Measurements from ENCODE around the gene GNB2.
A peak's percentile ranks its signal among the peaks of the same experiment; 100 is the strongest.

GNB2 gene

DNA sequence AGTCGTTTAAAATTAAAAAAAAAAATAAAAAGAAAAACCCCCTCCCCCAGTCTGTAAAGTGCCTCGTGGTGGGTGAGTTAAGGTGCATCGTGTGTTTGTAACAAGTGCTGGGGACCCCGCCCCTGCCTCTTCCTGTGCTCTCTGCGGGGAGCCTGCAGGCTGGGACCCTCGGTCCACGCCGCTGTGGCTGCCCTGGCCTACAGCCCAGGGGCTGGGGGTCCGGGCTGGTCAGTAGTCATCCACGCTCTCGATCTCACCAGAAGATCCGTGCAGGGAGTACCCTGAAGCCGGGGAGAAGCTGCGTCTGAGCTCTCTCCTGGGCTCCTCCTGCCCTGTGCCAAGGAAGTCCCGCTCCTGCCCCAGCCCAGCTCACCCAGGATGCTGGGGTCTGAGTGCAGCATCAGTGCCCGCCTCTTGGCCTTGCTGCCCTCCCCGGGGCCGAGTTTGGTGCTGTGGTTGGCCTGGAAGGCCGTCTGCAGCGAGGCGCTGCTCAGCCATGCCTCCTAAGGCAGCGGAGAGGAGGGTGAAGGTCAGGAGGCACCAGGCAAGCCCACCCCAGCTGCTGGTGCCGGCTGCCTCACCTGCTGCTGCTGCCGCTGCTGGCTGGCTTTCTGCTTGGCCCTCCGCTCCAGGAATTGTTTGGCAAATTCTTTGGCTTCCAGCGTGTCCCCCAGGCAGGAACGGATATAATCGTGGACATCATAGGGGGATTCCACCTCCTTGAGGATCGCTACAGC lies 8.1 kb downstream of the GNB2 start:
- no peak for DNase-seq (ENCODE audit: low spot score)

DNA sequence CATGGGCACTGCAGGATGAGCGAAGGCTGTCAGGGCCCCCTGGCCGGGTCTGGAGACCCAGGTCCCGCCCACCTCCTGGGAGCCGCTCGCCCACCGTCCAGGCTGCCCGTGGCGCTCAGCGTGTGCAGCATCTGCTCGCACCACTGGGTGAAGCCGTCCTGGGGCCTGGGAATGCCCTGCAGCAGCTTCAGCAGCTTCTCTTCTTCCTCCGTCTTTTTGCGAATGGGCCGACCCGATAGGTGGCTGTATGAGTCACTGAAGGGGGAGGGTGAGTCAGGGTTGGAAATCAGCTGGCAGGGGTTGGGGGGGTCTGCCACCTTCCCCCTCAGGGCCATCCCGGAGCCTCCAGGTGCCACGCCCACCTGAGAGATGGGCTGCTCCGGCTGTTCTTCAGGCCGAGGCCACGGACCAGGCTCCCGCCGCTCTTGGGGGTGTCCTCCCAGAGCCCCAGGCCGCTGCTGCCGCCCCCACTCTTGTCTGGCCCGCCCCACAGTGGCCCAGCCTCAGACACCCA lies 8.7 kb downstream of the GNB2 start:
- no peak for DNase-seq (ENCODE audit: low spot score)

DNA sequence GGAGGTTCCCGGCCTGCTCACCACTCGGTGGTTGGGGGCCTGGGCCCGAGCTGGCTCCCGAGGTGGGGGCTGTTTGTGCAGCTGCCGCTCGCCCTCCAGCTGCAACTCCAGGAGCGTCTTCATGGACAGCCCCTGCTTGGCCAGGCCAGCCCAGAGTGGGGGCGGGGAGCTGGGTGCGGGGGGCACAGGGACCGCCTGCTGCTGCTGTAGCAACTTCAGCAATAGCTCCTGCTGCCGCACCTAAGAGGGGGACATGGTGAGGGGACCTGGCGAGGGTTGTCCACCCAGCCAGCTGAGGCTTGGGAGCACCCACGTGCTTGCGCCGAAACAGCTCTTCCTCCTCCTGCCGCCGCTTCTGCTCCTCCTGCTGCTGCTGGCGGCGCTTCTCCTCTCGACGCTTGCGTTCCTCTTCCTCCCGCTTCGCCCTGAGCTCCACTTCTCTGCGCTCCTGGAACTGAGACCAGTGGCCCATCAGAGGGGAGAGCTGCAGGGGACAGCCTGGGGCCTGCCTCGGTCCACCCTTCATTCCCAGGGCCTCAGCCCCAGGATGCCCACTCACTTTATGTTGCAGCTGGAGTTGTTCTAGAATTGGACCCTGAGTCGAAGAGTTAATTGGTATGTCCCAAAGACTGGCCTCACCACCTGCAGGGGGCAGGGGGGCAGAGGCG lies 9.6 kb downstream of the GNB2 start:
- DNase-seq (ENCODE audit: low spot score), result no peak

DNA sequence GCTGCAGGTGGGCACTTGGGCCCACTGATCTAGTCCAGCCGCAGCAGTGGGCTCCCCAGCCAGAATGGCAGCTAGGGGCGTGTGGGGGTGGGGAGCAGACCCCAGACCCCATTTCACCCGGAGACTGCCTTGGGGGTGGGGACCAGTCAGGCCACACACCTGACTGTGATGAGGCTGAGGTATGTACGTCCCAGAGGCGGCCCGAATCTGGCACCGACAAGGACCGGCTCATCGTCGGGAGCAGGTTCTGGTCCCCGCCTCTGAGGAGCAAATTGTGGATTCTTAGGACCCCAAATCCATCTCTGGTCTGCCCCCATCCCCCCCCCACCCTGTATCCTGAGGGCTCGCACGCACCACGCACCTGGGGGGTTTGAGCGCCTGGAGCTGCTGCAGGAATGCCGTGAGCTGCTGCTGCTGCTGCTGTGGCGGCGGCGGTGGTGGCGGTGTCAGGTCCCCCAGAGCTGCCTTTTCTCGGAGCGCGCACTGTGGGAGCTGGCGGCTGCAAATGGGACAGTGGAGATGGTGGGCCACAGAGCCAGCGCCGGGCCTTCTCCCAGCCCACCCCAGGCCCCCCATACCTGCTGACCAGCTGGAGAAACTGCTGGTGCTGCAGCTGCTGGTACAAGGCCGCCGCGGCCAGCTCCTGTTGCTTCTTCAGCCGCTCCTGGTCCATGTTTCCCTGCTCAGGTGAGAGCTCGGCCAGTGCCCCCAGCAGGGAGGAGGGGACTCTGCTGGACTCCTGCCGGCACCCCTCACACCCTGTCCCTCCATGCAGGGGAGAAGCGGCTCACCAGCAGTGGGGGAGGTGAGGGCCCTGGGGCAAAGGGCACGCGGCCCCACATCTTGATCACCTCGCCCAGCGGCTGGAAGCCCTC lies 10.4 kb downstream of the GNB2 start:
- no peak for DNase-seq (ENCODE audit: low spot score)

DNA sequence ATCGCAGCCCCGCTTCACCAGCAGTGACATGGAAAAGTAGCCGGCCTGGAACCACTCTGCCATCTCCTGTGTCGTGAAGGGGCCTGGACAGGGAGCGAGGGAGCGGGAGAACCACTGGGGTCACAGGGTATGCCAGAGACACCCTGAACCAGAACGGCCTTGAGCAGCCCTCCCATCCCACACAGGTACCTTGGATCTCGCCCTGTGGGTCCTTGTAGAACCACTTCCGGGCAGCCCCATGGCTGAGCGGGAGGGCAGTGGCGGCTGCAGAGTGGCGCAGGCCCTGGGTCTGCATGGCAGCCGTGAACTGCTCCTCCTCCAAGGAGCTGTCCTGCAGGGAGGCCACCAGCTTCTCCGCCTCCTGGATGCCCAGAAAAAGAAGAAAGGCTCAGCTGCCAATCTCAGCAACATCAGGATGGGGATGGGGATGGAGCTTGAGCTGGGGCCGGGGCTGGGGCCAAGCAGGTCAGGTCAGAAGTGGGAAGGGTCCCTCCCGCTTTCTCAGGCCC lies 11.0 kb downstream of the GNB2 start:
- DNase-seq (ENCODE audit: low spot score), result no peak

DNA sequence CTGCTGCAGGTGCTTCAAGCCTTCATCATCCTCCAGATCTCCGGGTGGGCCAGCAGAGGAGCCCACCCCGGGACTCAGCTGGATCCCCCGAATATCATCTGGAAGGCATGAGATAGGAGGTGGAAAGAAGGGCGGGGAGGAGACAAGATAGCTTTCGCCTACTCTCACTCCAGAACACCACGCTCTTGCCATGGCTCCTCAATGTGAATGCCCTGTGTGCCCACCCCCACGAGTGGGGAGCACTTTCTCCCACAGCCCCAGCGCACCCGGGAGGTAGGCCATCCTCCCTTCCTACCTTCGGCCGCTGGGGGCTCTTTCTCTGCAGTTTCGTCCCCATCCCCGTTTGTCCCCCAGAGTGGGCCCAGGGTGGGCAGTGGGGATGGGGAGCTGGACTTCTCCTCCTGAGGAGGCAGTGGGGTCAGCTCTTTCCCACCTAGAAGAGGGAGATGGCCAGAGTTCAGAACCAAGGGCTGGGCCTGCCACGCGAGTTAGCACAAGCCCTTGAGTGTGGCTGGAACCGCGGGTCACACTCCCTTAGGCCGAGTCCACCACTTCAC lies 11.6 kb downstream of the GNB2 start:
- DNase-seq (ENCODE audit: low spot score), result no peak

DNA sequence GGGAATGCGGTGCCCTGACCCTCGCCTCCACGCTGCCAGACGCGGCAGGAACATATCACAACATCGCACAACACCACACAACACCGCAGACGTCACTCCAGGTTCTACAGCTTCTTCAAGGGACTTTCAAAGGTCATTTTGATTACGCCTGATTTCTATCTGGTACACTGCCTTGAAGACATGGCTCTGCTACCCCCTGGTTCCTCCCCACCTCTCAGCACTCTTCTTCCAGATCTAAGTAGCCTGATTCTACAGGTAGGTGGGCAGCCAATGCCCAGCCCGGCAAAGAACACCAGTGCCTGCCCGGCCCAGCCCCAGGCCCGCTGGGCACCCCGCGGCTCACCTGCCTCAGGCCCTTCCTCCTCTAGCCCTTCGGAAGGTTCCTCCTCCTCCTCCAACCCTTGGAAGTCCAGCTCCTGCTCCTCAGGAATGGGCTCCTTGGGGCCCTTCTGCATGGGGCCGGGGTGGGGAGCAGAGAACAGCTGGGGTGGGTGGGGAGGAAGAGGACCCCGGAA lies 12.1 kb downstream of the GNB2 start:
- DNase-seq (ENCODE audit: low spot score), result no peak

DNA sequence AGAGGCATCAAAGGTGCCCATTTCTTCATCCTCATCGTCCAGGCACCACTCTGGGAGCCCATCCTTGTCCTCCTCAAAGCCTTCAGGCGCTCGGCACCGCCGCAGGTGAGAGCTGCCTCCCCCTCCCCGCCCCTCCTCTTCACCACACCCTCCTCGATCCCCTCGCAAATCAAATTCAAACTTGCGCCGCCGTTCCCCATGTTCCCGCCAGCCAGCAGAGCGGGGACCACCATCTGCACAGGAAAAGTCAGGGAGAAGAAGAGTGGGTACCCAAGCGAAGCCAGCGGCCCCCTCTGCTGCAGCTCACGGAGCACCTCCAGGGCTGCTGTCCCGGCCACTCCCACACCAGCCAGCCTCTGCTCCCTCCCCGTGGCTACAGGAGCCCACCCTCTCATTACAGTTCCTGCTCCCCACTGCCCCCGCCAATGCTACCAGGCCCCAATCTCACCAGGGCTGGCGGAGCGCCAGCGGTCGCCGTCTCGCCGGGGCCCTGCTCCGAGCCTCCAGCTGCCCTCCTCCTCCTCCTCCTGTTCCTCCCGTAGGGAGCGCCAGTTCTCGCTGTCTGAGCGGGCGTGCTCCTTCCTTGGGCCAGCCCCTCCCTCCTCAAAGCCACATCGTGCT lies 12.8 kb downstream of the GNB2 start:
- DNase-seq (ENCODE audit: low spot score), result no peak

DNA sequence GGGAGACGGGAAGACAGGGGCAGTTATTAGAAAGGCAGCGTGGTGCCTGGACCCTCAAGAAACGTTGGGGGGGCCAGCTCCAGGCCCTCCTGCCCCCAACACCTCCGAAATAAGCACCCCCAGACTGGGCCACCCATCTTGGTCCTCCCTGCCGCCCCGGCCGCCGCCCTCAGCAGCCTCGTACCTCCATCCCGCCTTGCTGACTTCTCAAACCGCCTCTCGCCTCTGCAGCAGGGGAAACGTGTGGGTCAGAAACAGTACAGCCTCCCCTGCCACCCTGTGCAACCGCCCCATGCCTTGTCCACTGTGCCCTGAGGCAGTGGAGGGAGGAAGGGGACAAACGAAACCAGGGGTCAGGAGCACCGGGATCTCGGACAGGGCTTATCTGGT lies 13.3 kb downstream of the GNB2 start:
- no peak for DNase-seq (ENCODE audit: low spot score)

DNA sequence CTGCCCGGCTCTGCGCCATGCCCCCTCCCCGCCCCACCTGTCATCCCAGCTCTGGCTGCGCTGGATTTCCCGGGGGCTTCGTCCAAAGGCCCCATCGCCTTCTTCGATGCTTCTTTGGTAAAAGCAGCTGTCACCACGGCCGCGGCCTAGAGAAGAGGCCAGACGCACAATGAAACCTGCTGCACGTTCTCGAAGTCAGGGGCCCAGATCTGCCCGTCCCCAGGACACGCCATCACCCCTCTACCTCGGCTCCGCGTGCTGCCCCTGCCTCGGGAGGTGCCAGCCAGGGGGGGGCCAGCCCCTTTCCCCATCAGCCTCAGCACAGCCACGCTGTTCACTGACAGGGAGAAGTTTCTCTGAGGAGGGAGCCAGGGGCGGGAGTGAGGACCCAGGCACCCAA lies 13.7 kb downstream of the GNB2 start:
- DNase-seq (ENCODE audit: low spot score), result no peak

DNA sequence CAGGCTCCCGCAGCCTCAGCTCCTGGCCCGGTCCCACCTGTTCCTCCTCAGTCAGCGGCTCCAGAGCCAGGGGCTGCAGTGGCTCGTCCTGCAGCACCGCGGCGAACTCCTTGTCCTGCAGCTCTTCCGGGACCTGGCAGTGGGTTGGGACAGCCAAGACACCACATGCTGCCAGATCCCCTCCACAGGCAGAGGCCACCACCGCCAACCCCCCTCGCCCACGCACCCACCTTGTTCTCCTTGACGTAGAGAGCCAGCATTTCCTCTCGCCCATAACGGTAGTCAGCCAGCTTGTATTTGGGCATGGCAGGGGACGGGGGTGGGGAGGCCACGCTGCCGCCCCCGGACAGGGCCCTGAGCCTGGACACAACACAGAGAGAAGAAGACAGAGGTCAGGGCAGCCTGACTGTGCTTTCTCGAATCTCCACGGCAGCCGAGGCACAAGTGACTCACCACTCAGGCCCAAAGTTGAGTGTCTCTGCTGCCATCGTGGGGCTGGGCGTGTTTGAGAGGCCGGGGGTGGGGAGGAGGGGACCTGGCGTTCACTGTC lies 14.3 kb downstream of the GNB2 start:
- no peak for DNase-seq (ENCODE audit: low spot score)

DNA sequence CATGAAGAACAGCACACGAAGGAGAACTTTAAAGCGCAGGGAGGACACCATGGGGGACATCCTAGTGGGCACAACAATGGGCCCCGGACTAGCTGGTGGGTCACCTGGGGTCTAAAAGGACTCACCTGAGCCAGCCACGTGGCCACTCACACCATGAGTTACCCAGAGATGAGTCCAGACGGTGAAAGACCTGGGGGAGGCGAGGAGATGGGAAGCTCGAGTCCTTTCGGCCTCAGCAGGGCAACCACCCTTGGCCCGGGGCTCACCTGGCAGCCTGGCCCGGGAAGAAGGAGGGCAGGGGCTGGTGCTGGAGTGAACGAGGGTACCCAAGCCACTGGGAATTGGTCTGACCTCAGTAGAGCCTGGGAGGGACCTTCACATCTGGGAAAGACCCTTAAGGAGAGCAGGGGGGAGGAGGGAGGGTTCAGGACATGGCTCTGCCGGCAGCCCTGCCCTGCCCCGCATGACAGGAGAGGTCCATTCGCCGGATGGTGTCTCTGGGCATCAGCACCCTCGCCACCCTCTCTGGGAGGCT lies 14.9 kb downstream of the GNB2 start:
- DNase-seq (ENCODE audit: low spot score), result no peak

DNA sequence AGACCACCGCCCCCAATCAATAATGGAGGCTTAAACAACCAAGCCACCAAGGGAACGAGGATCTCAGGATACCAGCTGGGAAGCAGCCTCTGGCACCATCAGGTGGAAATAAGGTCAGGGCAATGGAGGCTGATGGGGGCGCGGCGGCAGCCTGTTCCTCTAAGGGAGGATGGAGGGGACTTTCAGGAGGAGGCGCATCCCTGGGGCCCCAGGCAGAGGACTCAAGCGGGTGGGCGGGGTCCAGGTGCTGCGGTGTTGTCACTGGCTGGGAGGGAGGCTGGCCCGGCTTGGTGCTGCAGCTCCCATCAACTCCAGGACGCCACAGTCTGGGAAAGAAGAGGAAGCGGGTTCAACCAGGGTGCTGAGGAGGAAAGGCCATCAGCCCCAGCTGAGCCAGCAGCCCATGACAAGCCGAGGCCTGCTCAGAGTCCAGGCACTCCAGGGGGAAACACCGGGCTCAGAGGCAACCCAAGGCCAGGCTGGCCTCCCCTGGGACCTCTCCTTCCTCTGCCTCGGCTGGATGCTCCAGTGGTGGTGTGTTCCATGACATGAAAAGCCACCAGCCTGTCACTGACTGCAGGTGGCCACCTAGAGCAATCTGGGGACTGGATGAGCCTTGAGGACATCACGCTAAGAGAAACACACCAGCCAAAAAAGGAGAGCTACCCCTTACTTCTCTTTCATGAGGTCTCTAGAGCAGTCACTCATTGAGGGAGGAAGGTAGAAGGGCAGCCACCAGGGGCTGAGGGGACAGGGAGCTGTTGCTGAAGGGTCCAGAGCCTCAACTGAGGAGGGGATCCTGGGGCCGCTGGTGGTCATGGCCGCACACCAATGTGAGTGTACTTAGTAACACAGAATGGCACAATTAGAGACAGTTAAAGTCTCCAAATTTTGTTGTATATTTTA lies 15.9 kb downstream of the GNB2 start:
- no peak for DNase-seq (ENCODE audit: low spot score)

DNA sequence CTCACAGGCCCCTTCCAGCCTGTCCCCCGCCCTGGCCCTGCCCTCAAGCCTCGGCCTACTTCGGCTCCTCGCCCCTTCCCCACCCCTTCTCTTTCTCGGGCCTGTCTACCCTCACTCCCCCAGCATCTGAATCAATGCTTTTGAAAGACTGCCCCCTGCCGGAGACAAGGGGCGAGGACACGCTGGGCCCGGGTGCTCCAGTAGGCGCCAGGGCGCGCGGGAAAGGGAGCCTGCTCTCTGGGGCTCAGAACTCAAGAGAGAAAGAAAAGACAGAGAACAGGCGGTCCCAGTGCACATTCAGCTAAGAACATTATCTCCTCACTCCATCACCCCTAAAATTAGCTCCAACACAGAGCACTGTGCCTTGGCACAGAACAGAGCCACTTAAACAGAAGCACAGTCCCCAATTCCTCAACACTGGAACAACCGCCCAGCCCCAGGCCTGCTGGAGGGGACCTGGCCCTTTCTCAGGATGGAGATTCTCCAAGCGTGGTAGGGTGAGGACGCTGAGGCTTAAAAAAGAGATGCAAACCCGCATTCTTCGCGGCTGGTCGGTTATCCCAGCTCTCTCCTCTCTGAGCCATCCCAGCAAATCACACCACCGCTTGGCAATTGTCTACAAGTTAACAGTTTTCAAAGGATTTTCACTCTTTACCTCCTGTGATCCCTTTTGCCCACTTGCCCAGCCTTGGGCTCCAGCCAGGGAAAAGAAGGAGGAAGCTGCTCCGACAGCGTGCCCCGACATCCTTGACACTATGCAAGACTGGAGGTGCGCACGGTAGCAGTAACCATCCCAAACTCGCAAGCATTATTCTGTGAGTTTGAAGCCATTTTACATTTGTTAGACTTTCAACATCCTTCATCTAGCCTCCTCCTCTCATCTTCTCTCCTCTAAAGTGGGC lies 18.4 kb downstream of the GNB2 start:
- peak; percentile 99 for DNase-seq (ENCODE audit: low spot score)

DNA sequence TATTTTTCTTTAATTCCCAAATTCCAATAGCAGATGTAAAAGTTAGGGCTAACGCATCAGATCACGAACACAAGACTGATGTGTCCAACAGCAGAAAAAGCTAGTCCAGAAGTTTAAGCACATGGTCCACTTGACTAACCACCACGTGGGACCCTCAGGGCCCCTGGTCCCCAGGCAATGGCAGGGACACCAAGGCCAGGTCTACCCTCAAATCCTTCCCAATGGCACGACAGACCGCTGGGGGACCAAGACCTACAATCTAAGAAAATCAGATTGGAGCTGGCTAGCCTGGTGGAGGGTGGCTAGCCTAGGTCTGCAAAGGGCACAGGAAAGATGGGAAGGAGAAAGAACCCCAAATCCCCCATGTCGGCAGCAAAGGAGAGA lies 19.0 kb downstream of the GNB2 start:
- DNase-seq (ENCODE audit: low spot score), result no peak

DNA sequence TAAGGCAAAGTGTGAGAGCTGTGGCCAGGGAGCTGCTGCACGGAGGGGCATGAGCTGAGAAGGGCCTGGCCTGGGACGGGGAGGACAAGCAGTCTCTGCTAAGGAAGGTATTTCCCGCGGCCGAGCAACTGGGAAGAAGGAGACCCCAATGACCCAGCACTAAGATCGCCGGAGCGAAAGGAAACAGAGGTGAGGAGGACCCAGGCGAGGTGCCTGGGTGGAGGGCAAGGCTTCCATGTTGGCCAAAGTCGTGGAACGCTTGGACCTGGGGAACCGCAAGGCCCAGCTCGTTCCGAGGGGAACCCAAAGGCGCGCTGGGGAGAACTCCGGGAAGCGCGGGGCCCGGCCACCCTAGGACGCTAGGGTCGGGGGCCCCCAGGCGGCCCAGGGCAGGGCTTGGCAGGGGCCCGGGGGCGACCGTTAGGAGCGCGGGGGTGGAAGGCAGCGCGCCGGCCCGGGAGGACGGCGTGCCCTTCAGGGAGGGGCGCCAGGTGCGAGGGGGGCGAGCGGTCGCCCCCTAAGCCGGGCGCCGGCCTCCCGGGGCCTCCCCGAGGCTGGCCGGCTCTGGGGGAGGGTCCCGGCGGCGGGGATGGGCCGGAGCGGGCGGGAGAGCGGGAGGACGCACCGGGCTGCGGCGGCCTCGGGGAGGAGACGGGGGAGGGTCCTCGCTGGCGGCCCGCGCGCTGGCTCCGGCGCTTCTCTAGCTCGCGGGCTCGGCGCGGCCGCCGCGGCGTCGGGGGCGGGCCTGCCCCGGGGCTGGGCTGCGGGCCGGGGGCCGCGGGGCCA lies 20.0 kb downstream of the GNB2 start:
- DNase-seq (ENCODE audit: low spot score), result no peak

DNA sequence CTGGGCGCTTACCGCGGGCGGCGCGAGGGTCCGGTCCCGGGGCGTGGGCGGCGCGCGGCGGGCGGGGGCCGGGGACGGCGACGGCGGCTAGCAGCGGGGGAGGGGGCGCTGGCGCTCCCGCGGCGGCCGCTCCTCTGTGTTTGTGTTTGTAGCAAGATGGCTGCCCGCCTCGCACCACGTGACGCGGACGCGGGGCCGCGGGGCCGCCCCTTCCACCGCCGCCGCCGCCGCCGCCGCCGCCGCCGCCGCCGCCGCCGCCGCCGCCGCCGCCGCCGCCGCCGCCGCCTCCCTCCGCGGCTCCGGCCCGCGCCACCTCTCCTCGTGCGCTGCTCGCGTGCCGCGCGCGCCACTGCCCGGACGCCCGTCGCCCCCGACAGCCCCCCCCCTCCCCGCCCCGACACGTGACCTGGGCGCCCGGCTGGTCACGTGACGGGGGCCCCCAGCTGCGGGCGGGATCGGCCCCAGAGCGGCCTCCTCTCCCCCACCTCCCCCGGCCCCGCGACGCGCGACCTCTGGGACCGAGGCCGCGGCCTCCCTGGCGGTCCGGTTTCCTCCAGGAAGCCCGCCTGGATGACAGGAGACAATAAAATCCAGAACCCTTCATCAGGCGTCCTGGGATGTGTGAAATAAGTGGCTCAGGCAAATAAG lies 20.7 kb downstream of the GNB2 start, which contains the start of gene GIGYF1:
TSS of gene GIGYF1 (minus strand) at position 153 of the 648 bp plus-strand sequence. CDS start 6,012 bp downstream, outside the sequence.
- peak; percentile 98 for DNase-seq (ENCODE audit: low spot score)

All from HuH-7.5 (cell line).